HCT116 (cell line): Measurements from ENCODE around the gene VWA7. TPM values are rescaled to one million over a fixed set of nuclear protein-coding genes. Genes with fewer than 3 reads are reported as not detected.

Source experiments
- ATAC-seq: fragments of 200-7000 bp; cut with Tn5 transposase; 2 replicates; pipeline ENCODE4 v1.9.1; 2020; ENCODE audit warnings: mild to moderate bottlenecking, moderate library complexity
- BruUV-seq: library from RNA; stranded (reverse); fragments of 400-500 nt; replicated peaks from 2 replicates; lab custom pipeline; 2021; lab: Mats Ljungman, UMichigan
- CTCF ChIA-PET: fragments of 300-600 bp; sonication (Branson Sonifier 250); formaldehyde crosslinking; loops from one replicate; lab custom pipeline; 2021; ENCODE audit warnings: antibody characterized with exemption; lab: Charles Lee
- POLR2A ChIA-PET: fragments of 300-600, 350-600 bp; sonication (Branson Sonifier 250); formaldehyde crosslinking; loops from one replicate; lab custom pipeline; 2021; ENCODE audit warnings: antibody characterized with exemption; lab: Charles Lee
- RAD21 ChIA-PET, 2 experiments: fragments of 300-600 bp; sonication (Branson Sonifier 250); formaldehyde crosslinking; loops; one replicate each; lab custom pipeline; 2023; ENCODE audit warnings: low total read pairs in 2 of 2; ENCODE audit not compliant: uncharacterized antibody in 2 of 2, unreplicated experiment in 2 of 2, low non-redundant PET in 1 of 2; lab: Charles Lee
- DNase-seq: peaks from one replicate; pipeline ENCODE4 v3.0.0-alpha.2; 2010; ENCODE audit warnings: low read depth, low spot score
- H2AFZ ChIP-seq: fragments of 200-600 bp; shearing (Covaris generic), sonication (generic); 2 replicates; pipeline ENCODE4 v1.6.1; 2017; ENCODE audit warnings: low read depth, mixed run types, mixed read lengths, antibody characterized with exemption, low read length; ENCODE audit not compliant: poor library complexity, severe bottlenecking
- H3K27ac ChIP-seq: 2 replicates; pipeline ENCODE4 v1.5.1; 2012; ENCODE audit warnings: low read depth, low read length
- H3K27me3 ChIP-seq: fragments of 200-600 bp; sonication (generic); 2 replicates; pipeline ENCODE4 v1.6.1; 2016; ENCODE audit warnings: mixed run types, low read length, mixed read lengths; ENCODE audit not compliant: insufficient read depth
- H3K36me3 ChIP-seq, 2 experiments: fragments of 200-500 bp in 1 of 2; fragments of 200-600 bp in 1 of 2; sonication (Bioruptor generic) in 1 of 2; sonication (generic) in 1 of 2; 2 replicates each; pipeline versions ENCODE4 v1.5.1 to v1.6.1; 2014 to 2016; ENCODE audit warnings: low read length in 2 of 2, inconsistent platforms in 1 of 2, mixed read lengths in 1 of 2, mixed run types in 1 of 2; ENCODE audit not compliant: insufficient read depth in 2 of 2, control insufficient read depth in 1 of 2
- H3K4me1 ChIP-seq, 2 experiments: fragments of 200-600 bp in 1 of 2; sonication (generic) in 1 of 2; 2 replicates each; pipeline versions ENCODE4 v1.5.1 to v1.6.1; 2012 to 2017; ENCODE audit warnings: low read length in 2 of 2, inconsistent platforms in 1 of 2, mild to moderate bottlenecking in 1 of 2, mixed read lengths in 1 of 2, mixed run types in 1 of 2, moderate library complexity in 1 of 2; ENCODE audit not compliant: insufficient read depth in 2 of 2, control insufficient read depth in 1 of 2
- H3K4me2 ChIP-seq: fragments of 200-600 bp; sonication (generic); 2 replicates; pipeline ENCODE4 v1.6.1; 2017; ENCODE audit warnings: mixed run types, low read length, mixed read lengths
- H3K4me3 ChIP-seq, 2 experiments: fragments of 200-600 bp in 1 of 2; sonication (generic) in 1 of 2; replicated peaks in 1 of 2; 2 replicates each; pipeline ENCODE4 v1.5.1; 2011 to 2016; ENCODE audit warnings: low read length in 2 of 2, control low read depth in 1 of 2, low read depth in 1 of 2, mild to moderate bottlenecking in 1 of 2, mixed read lengths in 1 of 2, mixed run types in 1 of 2
- H3K79me2 ChIP-seq: fragments of 200-600 bp; sonication (generic); 2 replicates; pipeline ENCODE4 v1.6.1; 2017; ENCODE audit warnings: mild to moderate bottlenecking, mixed run types, low read length, moderate library complexity, mixed read lengths; ENCODE audit not compliant: insufficient read depth
- H3K9ac ChIP-seq: fragments of 200-600 bp; sonication (generic); 2 replicates; pipeline ENCODE4 v1.6.1; 2016; ENCODE audit warnings: low read length, mixed read lengths
- H3K9me2 ChIP-seq: fragments of 200-600 bp; sonication (generic), shearing (Covaris generic); 2 replicates; pipeline ENCODE4 v1.6.1; 2017; ENCODE audit warnings: mixed run types, mild to moderate bottlenecking, moderate library complexity; ENCODE audit not compliant: insufficient read depth
- H3K9me3 ChIP-seq, 2 experiments: fragments of 200-500 bp in 1 of 2; fragments of 200-600 bp in 1 of 2; sonication (Bioruptor generic) in 1 of 2; sonication (generic) in 1 of 2; 2 replicates each; pipeline ENCODE4 v1.6.1; 2014 to 2017; ENCODE audit warnings: low read length in 2 of 2, mixed read lengths in 2 of 2, inconsistent platforms in 1 of 2, low read depth in 1 of 2, mild to moderate bottlenecking in 1 of 2, mixed run types in 1 of 2, moderate library complexity in 1 of 2; ENCODE audit not compliant: control insufficient read depth in 1 of 2, insufficient read depth in 1 of 2
- H4K20me1 ChIP-seq: fragments of 200-600 bp; sonication (generic), shearing (Covaris generic); 2 replicates; pipeline ENCODE4 v1.6.1; 2017; ENCODE audit warnings: mixed run types, mild to moderate bottlenecking, moderate library complexity; ENCODE audit not compliant: insufficient read depth
- CEBPB ChIP-seq: IDR thresholded peaks from 2 replicates; pipeline ENCODE4 v1.6.1; 2012; ENCODE audit warnings: low read depth
- ELF1 ChIP-seq: IDR thresholded peaks from 2 replicates; pipeline ENCODE4 v1.6.1; 2012; ENCODE audit warnings: low read depth, borderline replicate concordance
- EZH2 ChIP-seq: fragments of 200-600 bp; sonication (generic); IDR thresholded peaks from 2 replicates; pipeline ENCODE4 v1.6.1; 2017; ENCODE audit warnings: antibody characterized with exemption, mixed run types
- EZH2phosphoT487 ChIP-seq: fragments of 200-600 bp; IDR thresholded peaks from 2 replicates; pipeline ENCODE4 v1.6.1; 2018; ENCODE audit warnings: antibody characterized with exemption, borderline replicate concordance
- POLR2A ChIP-seq: IDR thresholded peaks from 2 replicates; pipeline ENCODE4 v1.7.0; 2011; ENCODE audit warnings: borderline replicate concordance; ENCODE audit not compliant: insufficient read depth, insufficient read length; ENCODE audit errors: extremely low read depth
- POLR2AphosphoS5 ChIP-seq: IDR thresholded peaks from 2 replicates; pipeline ENCODE4 v1.6.1; 2011; ENCODE audit warnings: mild to moderate bottlenecking, low read depth, low read length, moderate library complexity
- RAD21 ChIP-seq: IDR thresholded peaks from 2 replicates; pipeline ENCODE4 v1.6.1; 2012; ENCODE audit warnings: low read depth, mild to moderate bottlenecking
- YY1 ChIP-seq: IDR thresholded peaks from 2 replicates; pipeline ENCODE4 v1.6.1; 2011; ENCODE audit warnings: low read length, low read depth, moderate library complexity, mild to moderate bottlenecking; ENCODE audit not compliant: insufficient replicate concordance; ENCODE audit errors: extremely low read depth
- ZFX ChIP-seq: fragments of 450-650 bp; IDR thresholded peaks from 2 replicates; pipeline ENCODE4 v1.6.1; 2017
- intact Hi-C: fragments of 100-400 bp; cut with micrococcal nuclease; formaldehyde crosslinking; loops from 2 replicates; pipeline ENCODE4 v1.10.0; 2022
- total RNA-seq: library from RNA; stranded (reverse); gene quantifications from one replicate; pipeline ENCODE4 v1.2.1, GENCODE V29; 2021; ENCODE audit not compliant: unreplicated experiment
- TF ChIP-seq, protein P1 (sequence below): IDR thresholded peaks from 2 replicates; pipeline ENCODE4 v1.6.1; 2012
- TF ChIP-seq, protein P2 (sequence below): IDR thresholded peaks from 2 replicates; pipeline ENCODE4 v1.6.1; 2012; ENCODE audit warnings: low read depth

Gene VWA7
- total RNA-seq, 1 experiment from 2014 or later: 14.6 TPM

GRCh38 chr6:31778999-31779885 lies 2.1 kb upstream of the VWA7 start:
- no TSS peak for BruUV-seq
- Histone ChIP-seq H4K20me1 (no peaks in the 10 kb centered on the region), H3K9me3 (no peaks in the 10 kb centered on the region), H3K4me1 (peaks cover 34 to 43% of the 10 kb centered on the region in 2 experiments), H2AFZ (no peak overlapping the region), H3K27ac (peak overlapping the region; percentile 32; the same call in 1 of the 2 replicates), H3K79me2 (no peaks in the 10 kb centered on the region; the same call in 1 of the 2 replicates), H3K9me2 (no peaks in the 10 kb centered on the region), H3K9ac (no peak overlapping the region), H3K27me3 (no peaks in the 10 kb centered on the region), H3K4me2 (no peak overlapping the region), H3K4me3 (no peak overlapping the region), H3K36me3 (peaks cover 15 to 43% of the 10 kb centered on the region in 2 experiments)
- DNase-seq: no peak
- TF ChIP-seq EZH2phosphoT487 (no peak), POLR2AphosphoS5 (no peak), POLR2A (no peak), ELF1 (no peak), RAD21 (no peak)
- TF ChIP-seq, protein P1, sequence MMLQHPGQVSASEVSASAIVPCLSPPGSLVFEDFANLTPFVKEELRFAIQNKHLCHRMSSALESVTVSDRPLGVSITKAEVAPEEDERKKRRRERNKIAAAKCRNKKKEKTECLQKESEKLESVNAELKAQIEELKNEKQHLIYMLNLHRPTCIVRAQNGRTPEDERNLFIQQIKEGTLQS: no peak
- ATAC-seq: no peak
- RAD21 ChIA-PET: no interaction called here
- CTCF ChIA-PET: no interaction called here
- intact Hi-C loops: no loop called here
- POLR2A ChIA-PET: interaction anchor here (1.2 kb wide), 1 partner anchor 28 kb away, joined by 3 read pairs; the partner anchor contains the start of gene LSM2

GRCh38 chr6:31778193-31778592 lies 1.1 kb upstream of the VWA7 start:
- POLR2A ChIA-PET: interaction anchor here (1.0 to 2.0 kb wide), 4 partner anchors 8 to 49 kb away, joined by 3 to 16 read pairs (median 4); partner anchors contain the start of genes HSPA1B and LSM2
- ATAC-seq: no peak
- Histone ChIP-seq H3K79me2 (no peaks in the 10 kb centered on the region), H3K27ac (peak overlapping the region; percentile 79), H2AFZ (no peak overlapping the region), H3K9ac (no peak overlapping the region), H3K27me3 (no peaks in the 10 kb centered on the region), H3K4me2 (peak overlapping the region; percentile 79; the same call in 1 of the 2 replicates), H3K9me2 (no peaks in the 10 kb centered on the region), H4K20me1 (no peaks in the 10 kb centered on the region), H3K4me3 (no peak overlapping the region), H3K9me3 (no peaks in the 10 kb centered on the region), H3K4me1 (peaks cover 34 to 47% of the 10 kb centered on the region in 2 experiments), H3K36me3 (peaks cover 12 to 38% of the 10 kb centered on the region in 2 experiments)
- RAD21 ChIA-PET: no interaction called here
- TF ChIP-seq, protein P2, sequence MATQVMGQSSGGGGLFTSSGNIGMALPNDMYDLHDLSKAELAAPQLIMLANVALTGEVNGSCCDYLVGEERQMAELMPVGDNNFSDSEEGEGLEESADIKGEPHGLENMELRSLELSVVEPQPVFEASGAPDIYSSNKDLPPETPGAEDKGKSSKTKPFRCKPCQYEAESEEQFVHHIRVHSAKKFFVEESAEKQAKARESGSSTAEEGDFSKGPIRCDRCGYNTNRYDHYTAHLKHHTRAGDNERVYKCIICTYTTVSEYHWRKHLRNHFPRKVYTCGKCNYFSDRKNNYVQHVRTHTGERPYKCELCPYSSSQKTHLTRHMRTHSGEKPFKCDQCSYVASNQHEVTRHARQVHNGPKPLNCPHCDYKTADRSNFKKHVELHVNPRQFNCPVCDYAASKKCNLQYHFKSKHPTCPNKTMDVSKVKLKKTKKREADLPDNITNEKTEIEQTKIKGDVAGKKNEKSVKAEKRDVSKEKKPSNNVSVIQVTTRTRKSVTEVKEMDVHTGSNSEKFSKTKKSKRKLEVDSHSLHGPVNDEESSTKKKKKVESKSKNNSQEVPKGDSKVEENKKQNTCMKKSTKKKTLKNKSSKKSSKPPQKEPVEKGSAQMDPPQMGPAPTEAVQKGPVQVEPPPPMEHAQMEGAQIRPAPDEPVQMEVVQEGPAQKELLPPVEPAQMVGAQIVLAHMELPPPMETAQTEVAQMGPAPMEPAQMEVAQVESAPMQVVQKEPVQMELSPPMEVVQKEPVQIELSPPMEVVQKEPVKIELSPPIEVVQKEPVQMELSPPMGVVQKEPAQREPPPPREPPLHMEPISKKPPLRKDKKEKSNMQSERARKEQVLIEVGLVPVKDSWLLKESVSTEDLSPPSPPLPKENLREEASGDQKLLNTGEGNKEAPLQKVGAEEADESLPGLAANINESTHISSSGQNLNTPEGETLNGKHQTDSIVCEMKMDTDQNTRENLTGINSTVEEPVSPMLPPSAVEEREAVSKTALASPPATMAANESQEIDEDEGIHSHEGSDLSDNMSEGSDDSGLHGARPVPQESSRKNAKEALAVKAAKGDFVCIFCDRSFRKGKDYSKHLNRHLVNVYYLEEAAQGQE: no peak
- no peak for TF ChIP-seq EZH2
- no peak for TF ChIP-seq ZFX
- TF ChIP-seq CEBPB: no peak
- TF ChIP-seq POLR2AphosphoS5: no peak
- no peak for TF ChIP-seq EZH2phosphoT487
- no peak for TF ChIP-seq YY1
- TF ChIP-seq ELF1: no peak
- BruUV-seq: no TSS peak
- no peak for DNase-seq
- intact Hi-C loops: no loop called here
- CTCF ChIA-PET: no interaction called here
